Stimulated activated CD8-positive, alpha-beta memory T cell treated with anti-CD3 and anti-CD28 coated beads, Interleukin-2, amount 100 ng/mL, for 1 hour (primary cell): ENCODE results near the gene CENPV.
A peak's percentile ranks its signal among the peaks of the same experiment; 100 is the strongest.

Source experiments
- DNase-seq, 2 donors: peaks; one replicate each; pipeline ENCODE4 v3.0.0-alpha.2; 2020; ENCODE audit warnings: low read depth in 2 of 2

CENPV gene

DNA sequence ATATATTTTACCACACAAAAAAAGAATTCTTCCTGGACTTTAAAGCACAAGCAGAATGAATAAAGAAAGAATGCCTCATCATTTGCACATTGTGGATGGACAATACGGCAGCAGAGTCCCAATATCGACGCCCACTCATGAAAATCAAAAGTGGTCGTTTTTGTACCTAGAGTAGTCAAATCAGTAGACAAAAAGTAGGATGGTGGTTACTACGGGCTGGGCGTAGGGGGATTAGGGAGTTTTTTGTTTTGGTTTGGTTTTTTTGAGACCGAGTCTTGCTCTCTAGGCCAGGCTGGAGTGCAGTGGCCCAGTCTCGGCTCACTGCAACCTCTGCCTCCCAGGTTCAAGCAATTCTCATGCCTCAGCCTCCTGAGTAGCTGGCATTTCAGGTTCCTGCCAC, 8.6 kb upstream of the CENPV start:
- DNase-seq: no peak

- DNase-seq: no peak
These were observed 5.1 kb upstream of the CENPV start for GRCh38 chr17:16358394-16358793.

- no peak for DNase-seq
These were observed 1.3 kb upstream of the CENPV start for GRCh38 chr17:16354585-16354984.

DNA sequence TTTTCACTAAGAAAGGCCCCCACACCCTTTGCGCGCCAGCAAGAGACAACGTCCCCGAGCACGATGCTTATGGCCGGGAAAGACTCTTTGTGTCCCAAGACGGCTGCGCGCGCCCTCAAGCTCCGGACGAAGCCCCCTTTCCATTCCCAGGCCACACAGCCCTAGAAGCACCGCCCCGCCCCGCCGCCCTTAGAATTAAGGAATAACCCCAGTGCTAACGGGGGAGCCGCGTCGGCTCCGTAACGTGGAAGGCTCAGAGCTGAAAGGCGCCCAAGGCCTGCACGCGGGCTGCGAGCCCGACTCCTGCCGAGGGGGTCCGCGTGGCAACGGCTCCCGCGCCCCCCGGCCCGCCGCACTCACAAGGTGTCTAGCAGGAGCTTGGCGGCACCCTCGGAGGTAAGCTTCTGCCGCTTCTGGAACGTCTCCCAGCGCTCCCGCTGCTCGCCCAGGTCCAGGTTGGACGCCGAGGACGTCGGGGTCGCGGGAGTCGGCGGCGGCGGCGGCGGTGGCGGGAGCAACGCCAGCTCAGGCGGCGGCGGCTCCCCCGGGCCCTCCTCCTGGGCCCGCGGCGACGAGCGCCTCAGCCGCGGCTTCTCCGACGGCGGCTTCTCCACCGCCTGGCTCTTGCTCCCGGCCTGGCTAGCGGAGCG, 477 bp downstream of the CENPV start:
- peak in 1 of 2 donors; percentile 4 for DNase-seq

- DNase-seq: no peak
These were observed 984 bp downstream of the CENPV start for GRCh38 chr17:16352303-16352666.

GRCh38 chr17:16351831-16352230, 1.4 kb downstream of the CENPV start:
- no peak for DNase-seq

GRCh38 chr17:16349431-16349830, 3.8 kb downstream of the CENPV start:
- no peak for DNase-seq

DNA sequence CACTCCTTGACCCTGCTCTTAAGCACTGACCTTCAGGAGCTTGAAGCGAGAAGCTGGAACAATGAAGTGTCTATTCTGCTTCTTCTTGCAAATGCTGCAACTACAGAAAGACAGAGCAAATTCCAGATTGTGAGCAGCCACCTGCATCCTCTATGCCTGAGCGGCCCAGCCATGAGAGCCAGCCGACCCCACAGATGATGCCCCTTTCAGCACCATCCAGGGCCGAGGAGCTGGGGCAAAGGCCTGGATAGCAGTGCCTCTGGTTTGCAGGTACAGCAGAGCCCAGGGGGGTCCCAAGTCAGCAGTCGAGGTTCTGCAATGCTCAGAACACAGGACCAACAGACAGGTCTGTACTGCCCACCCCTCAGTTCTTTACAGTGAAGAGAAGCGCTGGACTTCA, 4.7 kb downstream of the CENPV start:
- DNase-seq: no peak

- no peak for DNase-seq
These were observed 6.5 kb downstream of the CENPV start for GRCh38 chr17:16346721-16347271.

- no peak for DNase-seq
These were observed 7.7 kb downstream of the CENPV start for GRCh38 chr17:16345565-16345964.

DNA sequence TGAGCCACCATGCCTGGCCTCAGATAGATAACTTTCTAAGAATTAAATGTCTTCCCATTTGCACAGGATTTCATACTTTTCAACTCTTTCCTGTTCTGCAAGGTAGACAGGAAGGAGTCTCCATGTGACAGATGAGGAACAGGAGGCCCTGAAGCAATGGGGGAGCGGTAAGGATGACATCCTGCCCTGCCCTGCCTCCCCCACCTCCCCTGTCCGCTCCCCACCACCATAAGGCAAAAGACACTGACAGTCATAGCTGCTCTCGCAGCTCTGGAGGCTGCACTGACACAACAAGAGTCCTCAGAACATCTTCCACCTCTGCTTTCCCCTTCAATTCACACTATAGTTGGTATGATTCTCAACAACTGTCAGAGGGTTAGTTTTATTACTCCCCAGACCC, 9.7 kb downstream of the CENPV start:
- DNase-seq: no peak

DNA sequence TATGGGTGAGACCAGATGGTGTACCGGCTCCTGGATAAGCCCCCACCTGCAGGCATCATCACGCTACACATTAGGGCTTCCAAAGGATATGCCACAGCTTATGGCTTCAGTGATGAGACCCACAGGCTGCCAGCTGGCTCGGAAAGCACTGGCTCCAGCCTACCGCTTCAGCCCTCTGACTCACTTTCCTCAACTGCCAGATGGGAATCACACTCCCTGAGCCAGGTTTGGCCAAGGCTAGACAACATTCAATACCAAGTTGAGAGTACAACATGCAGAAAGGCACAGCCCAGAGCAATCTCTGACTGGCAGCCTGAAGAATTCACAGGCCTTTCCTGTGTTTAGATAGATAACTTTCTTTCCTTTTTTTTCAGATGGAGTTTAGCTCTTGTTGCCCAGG, 10.3 kb downstream of the CENPV start:
- DNase-seq: no peak

GRCh38 chr17:16339959-16340358, 13.3 kb downstream of the CENPV start:
- DNase-seq: no peak

- DNase-seq: no peak
These were observed 13.9 kb downstream of the CENPV start for GRCh38 chr17:16339402-16339801.

GRCh38 chr17:16338391-16338790, 14.9 kb downstream of the CENPV start:
- DNase-seq: no peak

GRCh38 chr17:16329519-16330271, 23.6 kb downstream of the CENPV start:
- no peak for DNase-seq

- no peak for DNase-seq
These were observed 24.3 kb downstream of the CENPV start for GRCh38 chr17:16328997-16329396.

GRCh38 chr17:16327018-16327417, 26.3 kb downstream of the CENPV start:
- no peak for DNase-seq

GRCh38 chr17:16325964-16326363, 27.3 kb downstream of the CENPV start:
- no peak for DNase-seq

- no peak for DNase-seq
These were observed 30.6 kb downstream of the CENPV start for GRCh38 chr17:16322636-16323035.

DNA sequence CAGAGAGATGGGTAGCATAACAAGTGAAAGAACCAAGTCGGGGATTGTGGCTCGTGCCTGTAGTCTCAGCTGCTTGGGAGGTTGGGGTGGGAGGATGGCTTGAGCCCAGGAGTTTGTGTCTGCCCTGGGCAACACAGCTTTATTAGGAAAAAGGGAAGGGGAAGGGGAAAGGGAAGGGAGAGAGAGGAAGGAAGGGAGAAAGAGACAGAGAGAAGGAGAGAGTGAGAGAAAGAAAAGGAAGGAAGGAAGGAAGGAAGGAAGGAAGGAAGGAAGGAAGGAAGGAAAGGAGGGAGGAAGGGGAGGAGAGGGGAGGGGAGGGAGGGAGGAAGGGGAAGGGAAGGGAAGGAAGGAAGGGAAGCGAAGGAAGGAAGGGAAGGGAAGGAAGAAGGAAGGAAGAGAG, 33.3 kb downstream of the CENPV start:
- no peak for DNase-seq

DNA sequence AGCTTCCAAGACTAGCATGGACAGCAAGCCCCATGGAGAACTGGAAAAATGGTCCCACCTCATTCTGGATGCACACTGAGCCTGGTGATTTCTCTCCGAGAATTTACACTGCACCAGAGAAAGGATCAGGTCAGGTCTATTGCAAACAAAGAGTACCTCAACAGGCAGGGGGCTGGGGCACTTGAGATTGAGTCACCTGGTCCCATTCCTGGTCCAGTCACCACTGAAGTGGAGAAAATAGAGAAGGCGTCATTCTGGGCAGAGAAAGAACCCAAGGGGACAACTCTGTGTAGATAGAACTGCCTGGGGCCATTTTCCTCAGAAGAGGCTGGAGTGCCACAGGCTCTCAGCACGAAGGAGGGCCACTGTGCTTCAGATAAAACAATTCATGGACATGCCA, 38.4 kb downstream of the CENPV start:
- no peak for DNase-seq

DNA sequence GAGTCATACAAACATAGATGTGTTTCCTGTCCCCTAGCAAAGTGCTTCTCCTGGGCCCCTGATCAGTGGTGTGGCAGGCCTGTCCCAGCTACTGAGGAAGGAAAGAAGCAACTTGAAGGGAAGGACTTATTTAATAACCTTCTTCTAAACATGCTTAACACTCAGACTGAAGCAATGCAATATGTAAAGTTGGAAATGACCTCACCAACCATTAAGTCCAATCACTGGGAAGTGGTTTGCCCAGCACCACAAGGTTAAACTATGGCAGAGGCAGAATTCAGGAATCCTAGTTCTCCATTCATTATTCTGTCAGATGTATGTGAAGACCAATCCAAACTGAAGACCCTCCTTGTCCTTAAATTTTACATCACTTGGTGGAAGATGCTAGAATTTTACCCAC, 39.1 kb downstream of the CENPV start:
- no peak for DNase-seq
